Measurements from ENCODE around the gene BCAT1.
"Not testable (repeated sequence)": the region's sequence is repeated elsewhere in the genome, so short reads cannot be mapped to it uniquely, and the experiment has no call there.

BCAT1 gene

DNA sequence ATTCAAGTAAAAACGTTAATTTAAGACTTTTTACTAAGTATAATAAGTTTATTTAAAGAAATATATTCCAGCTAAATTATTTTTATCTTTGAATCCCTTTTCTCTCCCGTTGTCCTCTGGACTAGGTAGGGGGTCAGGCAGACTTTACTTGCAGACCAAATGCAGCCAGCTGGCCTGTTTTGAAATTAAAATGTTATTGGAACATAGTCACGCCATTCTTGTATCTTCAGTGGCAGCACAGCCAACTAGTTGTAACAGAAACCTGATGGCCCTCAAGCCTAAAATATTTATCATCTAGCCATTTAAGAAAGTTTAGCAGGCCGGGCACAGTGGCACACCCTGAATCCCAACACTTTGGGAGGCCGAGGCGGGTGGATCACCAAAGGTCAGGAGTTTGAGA, 52.7 kb downstream of the BCAT1 start:
- DNase-seq = no peak

DNA sequence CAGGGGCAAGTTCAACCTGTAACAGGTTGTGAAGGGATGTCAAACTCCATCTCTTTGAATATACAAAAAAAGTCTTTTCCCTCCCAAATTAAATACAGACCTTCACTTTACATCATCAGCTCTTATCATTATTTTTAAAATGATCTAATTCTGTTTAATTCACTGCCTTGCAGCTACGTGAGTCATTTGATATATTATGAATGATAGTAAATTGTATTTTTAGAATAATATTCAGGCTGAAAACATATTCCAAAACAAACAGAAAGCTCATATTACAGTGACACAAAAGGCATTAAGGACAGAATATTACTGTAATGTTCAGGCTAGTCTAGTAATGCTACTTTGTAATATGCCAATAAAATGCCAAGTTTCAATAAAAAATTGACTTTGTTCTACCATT, 53.3 kb downstream of the BCAT1 start:
- no peak for DNase-seq

DNA sequence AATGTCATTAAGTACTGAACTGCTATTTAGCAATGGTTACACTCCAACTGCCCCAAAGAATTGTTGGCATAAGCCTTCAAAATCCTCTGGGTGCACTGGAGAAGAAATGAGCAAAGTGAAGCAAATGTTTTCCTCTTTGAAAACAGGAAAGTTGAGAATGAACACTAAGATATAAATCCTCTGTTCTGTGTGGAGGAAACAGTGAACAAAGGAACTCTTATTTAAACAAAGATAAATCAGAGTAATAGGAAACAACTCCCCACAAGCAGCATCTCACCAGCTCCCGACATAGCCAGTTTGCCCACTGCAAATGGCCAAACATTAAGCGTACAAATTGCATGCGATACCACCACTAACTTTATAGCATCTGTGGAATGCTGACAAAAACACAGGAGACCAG, 54.0 kb downstream of the BCAT1 start:
- DNase-seq = no peak

DNA sequence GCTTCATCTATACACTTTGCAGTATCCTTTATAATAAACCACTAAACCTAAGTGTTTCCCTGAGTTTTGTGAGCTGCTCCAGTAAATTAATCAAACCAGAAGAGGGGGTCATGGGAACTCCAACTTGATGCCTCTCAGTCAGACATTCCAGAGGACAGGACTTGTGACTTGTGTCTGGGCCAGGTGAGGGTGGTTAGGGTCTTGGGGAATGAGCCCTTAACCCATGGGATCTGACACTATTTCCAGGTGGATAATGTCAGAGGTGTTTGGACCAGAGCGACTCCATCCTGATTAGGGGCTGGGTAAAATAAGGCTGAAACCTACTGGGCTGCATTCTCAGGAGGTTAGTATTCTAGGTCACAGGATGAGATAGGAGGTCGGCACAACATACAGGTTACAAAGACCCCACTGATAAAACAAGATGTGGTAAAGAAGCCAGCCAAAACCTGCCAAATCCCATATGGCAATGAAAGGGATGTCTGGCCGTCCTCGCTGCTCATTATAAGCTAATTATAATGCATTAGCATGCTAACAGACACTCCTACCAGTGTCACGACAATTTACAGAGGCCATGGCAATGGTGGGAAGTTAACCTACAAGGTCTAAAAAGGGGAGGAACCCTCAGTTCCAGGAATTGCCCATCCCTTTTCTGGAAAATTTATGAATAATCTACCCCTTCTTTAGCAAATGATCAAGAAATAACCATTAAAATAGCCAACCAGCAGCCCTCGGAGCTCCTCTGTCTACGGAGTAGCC, 58.7 kb downstream of the BCAT1 start:
- DNase-seq = no peak

DNA sequence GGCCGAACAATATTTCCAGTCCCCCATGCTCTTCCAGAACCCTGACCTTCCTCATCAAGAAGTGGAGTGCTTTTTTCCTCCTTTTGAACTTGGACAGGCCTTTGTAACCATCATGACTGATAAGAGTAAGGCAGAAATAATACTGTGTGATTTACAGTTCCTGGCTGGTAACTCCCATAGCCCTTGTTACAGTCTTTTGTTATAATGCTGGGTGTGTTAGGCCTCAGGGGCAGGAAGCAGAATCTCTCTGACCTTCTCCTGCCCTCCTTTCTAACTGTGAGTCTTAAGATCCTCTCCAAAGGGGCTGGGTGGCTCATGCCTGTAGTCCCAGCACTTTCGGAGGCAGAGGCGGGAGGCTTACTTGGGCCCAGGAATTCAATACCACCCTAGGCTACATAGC, 59.5 kb downstream of the BCAT1 start:
- DNase-seq = no peak

DNA sequence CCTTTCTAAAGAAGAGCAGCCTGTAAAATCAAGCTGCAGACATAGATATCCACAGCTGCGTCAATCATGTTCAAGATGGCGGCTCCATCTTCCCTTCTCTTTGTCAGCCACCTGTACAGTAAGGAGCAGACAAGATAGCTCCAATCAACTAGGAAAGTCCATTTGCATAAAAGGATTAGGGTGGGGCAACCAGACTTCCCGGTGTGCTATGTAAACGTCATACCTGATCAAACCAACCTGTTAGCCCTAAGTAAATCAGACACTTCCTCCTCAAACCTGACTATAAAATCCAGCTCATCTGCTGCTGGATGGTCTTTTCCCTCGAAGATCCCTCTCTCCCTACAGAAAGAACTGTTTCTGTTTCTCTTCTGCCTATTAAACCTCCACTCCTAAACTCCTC, 60.1 kb downstream of the BCAT1 start:
- DNase-seq = no peak

DNA sequence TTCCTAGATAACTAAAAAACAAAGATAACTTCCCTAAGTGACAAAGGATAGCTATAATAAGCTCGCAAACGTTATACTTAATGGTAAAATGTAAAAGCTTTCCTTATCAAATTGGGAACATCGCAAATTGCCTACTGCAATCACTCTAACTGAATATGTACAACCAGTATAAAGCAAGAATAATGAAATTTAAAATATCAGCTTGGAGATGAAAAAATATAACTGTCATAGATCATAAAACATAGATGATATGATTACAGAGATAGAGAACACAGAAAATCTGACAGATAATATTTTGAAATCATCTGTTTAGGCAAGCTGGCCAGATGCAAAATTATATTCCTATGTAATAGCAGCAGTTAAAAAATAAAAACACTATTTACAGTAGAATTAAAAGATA, 64.0 kb downstream of the BCAT1 start:
- DNase-seq = no peak

DNA sequence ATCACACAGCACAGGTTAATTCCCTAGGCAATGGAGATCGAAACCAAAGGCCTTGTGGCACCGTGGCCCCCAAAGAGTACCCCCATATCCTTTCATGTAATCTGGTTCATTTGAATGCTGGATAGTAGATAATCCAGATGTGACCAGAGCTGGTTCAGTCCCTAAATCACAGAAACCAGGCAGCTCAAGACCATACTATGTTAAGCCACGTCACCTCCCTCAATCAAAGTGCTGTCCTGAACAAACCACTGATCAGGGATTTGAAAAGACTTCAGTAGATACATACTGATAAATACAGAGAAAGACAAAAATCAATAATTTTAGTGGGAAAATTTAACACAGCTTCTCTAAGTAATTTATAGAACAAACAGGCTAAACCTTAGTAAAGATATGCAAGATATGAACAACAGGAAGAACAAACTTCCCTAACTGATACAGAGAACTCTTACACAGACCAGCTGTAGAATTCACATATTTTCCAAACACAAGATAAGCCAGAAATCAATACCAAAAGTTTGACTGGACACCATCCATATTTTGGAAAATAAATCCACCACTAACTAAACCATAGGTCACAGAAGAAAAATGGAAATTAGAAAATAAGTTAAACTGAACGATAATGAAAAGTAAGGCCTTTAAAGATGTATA, 67.1 kb downstream of the BCAT1 start:
- no peak for DNase-seq

DNA sequence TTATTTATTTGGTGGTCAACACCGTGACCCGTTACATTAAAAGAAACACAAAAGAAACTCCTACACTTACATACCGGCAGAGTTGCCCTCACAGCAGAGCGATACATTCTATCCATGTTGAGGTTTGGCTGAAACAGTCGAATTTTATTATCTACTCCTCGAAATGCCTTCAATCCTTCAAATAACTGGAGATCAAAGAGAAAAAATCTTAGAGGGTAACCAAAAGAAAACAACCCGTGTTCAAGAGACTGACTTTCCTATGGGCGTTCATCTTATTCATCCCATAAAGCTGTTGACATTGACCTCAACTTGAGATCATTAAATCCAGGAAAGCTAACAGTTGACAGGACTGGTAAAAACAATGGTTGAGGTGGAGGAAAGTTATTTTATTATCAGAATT, 67.7 kb downstream of the BCAT1 start:
- no peak for DNase-seq

DNA sequence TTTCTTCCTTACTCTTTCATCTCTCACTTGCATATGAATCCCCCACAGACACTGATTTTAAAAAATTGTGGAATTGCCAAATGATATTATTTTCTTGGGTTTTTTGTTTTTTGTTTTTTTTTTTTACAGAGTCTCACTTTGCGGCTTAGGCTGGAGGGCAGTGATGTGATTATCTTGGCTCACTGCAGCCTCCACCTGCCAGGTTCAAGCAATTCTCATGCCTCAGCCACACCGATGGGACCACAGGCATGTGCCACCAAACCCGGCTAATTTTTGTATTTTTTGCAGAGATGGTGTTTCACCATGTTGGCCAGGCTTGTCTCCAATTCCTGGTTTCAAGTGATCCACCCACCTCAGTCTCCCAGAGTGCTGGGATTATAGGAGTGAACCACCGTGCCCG, 68.2 kb downstream of the BCAT1 start:
- no peak for DNase-seq

DNA sequence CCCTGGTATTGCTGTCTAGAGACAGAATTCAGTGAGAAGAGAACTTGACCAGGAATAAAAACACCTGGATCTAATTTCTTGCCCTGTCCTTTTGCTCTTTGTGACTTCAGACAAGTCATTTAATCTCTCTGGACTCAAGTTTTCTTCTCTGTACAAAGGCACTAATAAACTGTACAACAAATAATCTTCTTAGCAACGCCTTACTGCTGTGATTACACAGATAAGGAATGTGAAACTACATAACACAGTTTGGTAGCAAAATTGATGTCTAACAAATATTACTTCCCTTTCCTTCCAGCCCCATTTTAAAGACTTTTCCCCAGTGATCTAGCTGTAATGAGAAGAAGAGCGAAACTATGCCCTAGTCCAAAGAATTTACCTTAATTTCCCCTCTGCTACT, 69.3 kb downstream of the BCAT1 start:
- DNase-seq = no peak

DNA sequence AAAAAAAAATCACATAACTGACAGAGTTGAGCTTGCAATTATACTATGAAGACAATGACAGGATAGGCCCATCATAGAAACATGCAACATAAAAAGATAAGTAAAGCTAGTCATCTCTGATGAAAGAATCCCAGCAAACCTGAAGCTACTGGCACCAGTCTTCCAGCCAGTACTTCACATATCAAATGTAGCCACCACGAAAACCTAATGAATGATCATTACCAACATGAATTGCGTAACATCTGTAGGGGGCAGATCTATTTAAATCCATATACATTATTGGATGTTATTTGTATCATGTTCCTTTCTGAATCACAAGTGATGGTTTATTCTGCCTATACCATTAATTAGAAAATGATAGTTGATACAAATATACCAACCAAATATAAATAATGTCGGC, 73.9 kb downstream of the BCAT1 start:
- no peak for DNase-seq

DNA sequence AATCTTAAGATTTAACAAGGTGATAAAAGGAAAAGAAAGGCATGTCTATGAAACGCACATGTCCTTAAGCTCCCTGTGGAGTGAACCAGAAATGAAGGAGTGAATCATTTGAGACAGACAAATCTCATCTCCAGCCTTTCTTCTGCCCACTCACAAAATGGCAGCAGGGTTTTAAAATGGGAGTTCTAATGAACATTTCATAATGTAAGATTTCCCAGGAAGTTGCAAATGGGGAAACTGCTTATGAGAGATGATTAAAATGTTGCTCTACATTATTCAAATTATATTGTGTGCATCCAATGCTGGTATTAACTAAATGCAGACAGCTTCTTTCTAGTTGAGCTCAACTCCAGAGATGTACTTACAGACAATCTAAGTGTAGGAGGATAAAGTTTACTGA, 76.7 kb downstream of the BCAT1 start:
- DNase-seq = no peak

DNA sequence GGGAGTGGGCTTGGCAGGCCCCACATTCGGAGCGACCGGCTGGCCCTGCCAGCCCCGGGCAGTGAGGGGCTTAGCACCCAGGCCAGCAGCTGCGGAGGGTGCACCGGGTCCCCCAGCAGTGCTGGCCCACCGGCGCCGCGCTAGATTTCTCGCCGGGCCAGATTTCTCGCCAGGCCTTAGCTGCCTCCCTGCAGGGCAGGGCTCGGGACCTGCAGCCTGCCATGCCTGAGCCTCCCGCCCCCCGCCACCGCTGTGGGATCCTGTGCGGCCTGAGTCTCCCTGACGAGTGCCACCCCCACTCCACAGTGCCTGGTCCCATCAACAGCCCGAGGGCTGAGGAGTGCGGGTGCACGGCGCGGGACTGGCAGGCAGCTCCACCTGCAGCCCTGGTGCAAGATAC, 82.8 kb downstream of the BCAT1 start:
- DNase-seq = not testable (repeated sequence)

DNA sequence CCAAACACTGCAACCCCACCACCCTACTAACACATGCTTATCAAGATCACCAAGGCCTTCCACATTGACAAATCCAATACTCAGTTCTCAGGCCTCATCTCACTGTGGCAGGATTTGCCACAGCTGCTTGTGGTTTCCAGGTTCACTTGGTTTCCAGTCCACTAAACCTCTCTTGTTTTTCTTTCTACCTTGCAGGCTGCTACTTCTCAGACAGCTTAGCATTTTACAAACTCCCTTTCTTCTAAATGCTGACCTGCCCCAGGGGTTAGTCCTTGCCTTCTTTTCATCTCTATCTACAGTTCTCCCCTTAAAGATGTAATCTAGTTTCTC, 84.1 kb downstream of the BCAT1 start:
- DNase-seq = no peak

DNA sequence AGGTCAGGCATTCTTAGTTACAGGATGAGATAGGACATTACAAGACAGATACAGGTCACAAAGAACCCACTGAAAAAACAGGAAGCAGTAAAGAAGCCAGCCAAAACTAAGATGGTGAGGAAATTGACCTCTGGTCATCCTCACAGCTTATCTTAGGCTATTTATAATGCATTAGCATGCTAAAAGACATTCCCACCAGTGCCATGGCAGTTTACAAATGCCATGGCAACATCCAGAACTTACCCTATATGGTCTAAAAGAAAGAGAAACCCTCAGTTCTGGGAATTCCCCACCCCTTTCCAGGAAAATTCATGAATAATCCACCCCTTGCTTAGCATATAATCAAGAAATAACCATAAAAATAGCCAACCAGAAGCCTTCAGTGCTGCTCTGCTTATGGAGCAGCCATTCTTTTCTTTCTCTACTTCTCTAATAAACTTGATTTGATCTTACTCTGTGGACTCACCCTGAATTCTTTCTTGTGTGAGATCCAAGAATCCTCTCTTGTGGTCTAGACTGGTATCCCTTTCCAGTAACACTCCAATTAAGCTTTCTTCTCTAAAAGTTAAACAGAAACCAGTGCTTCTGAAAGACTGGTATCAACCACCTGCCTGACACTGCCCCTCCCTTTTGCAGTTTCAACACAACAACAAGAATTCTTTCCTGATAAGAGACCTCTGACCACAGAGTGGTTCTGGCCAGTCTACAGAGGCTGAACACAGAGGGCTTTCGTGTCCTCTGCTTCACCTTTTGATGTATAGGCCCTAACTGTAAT, 86.9 kb downstream of the BCAT1 start:
- no peak for DNase-seq

DNA sequence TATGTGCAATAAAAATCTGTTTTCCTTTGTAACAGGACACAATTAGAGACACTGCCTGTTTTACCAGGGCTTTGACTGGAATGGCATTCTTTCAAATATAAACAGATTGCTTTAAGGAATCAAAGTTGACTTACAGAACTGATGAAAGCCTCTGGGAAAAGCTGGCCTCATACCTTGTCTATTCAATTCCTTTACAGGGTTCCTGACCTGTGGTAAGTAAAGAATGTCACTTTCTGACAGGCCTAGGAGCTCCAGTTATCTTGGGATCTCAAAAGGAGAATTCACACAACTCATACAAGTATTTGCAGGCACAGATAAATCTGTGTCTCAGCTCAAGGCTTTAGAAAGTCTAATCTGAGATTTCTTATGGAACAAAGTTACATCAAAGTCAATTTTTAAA, 88.4 kb downstream of the BCAT1 start:
- no peak for DNase-seq

DNA sequence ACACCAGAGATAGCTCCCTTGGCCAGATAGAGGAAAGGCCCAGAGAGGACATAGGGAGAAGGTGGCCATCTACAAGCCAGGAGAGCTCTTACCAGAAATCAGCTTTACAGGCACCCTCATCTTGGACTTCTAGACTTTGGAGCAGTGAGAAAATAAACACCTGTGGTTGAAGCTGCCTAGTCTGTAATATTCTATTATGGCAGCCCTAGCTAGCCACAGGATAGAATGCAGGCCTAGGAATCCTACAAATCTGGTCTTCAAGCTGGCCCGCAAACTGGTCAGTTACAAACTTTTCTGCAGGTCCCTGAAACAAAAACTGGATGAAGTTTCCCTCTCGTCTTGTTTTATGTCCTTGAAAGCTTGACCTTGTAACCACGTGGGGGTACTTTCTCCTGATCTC, 92.4 kb downstream of the BCAT1 start:
- no peak for DNase-seq

DNA sequence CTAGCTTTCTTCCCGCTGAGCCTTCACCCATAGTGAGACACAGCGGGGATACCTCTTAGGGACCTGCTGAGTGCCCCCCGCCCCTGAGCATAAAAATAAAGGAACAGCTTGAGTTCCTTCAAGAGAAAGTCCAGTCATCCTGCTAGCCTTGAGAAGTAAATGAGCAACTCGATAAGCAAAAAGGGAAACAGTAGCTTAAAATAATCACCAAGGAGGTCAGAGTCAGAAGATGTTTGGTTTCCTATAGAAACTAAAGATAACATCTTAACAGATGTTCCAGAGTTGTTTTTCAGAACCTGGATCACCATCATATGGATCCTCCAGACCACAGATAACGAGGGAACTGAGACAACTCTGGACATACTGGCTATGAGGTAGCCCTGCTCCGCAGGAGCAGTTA, 94.0 kb downstream of the BCAT1 start:
- no peak for DNase-seq

DNA sequence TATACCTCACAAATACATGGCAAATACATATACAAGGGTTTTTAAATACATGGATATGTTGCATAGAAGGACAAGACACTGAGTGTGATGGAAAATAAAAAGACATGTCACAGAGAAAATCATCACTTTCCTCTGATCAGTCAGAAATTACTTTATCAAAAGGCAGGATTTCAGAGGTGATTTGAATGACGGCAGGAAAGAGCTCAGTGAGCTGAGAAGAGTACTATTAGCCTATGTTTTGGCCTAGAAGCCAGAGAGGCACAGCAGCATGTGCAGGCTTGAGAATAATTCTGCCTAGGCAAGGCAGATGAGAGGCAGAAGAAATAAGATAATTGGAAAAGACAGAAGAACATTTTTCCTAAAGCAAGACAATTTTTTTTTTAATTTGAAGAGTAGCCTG, 94.9 kb downstream of the BCAT1 start:
- no peak for DNase-seq

DNA sequence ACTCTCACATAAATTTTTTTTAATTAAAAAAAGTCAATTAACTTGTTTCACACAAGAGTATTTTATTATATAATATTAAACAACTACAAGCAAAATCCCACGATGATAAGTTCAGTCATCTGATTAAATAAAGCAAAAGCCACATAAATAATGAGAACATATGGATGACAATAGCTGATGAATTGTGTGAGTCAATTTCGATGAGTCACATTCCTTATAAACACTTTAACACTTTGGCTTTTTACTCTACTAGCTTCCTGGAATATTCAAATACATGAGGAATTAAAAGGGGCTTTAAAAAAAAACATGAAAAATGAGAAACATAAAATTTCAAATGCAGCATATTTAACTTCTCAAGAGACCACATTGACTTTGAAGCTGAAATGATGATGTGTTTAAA, 95.3 kb downstream of the BCAT1 start:
- no peak for DNase-seq

DNA sequence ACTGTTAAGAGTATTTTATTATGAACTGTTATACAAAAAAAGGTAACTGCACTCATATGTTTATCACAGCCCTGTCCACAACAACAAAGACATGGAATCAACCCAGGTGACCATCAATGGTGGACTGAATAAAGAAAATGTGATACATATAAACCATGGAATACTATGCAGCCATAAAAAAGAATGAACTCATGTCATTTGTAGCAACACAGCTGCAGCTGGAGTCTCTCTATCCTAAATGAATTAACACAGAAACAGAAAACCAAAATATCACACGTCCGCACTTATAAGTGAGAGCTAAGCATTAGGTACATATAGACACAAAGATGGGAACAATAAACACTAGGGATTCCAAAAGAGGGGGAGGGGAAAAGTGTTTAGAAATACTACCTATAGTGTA, 95.8 kb downstream of the BCAT1 start:
- DNase-seq = no peak

DNA sequence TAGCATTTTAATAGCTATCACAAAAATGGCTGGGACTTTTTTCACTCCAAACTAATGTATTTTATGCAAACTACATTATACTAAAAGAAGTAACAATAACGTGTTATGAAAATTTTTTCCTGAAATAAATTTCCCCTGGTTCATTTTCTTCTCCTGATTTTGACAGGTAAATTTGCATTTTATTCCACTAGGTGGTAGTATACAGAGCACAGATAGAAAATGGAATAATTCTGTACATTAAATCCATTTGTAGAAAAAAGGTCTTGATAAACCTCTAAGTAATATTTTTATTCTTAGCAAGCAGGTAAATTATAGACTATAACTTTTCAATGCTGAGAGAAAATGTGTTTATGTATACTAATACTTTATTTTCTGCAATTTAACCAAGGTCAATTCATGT, 96.5 kb downstream of the BCAT1 start:
- no peak for DNase-seq

DNA sequence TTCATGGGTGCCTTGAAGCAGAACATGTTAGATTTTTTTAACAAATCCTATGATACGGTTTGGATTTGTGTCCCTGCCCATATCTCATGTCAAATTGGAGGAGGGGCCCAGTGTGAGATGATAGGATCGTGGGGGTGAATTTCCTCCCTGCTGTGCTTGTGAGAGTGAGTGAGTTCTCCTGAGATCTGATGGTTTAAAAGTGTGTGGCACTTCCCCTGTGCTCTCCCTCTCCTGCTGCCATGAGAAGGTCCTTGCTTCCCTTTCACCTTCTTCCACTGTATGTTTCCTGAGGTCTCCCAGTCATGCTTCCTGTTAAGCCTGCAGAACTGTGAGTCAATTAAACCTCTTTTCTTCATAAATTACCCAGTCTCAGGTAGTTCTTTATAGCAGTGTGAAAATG, 97.0 kb downstream of the BCAT1 start:
- DNase-seq = not testable (repeated sequence)

DNA sequence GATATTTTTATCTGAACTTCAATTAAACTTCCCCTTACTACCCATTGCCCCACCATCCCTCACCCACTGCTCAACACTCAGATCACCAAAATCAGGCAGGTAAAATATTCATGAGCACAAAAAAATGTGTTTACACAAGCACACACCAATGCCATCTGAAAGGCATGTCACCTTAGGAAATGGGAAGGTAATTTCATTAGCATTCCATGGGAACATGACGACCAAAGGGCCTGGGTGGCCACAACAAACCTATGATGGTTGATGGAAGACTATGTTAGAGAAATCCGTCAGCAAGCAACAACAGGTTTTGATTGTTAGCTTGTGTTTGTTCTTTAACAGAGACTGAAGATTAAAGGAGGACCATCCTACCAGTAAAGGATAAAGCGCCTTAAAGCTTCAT, 97.6 kb downstream of the BCAT1 start:
- DNase-seq = no peak

Measured in SIG-M5 (cell line).